NK-92 (cell line): Measurements from ENCODE around the gene GLRB.
"Not testable (repeated sequence)": the region's sequence is repeated elsewhere in the genome, so short reads cannot be mapped to it uniquely, and the experiment has no call there.

Experiments
- DNase-seq: peaks from one replicate; lab custom pipeline; 2025; ENCODE audit not compliant: unreplicated experiment; lab: John Stamatoyannopoulos, UW

The GLRB gene

DNA sequence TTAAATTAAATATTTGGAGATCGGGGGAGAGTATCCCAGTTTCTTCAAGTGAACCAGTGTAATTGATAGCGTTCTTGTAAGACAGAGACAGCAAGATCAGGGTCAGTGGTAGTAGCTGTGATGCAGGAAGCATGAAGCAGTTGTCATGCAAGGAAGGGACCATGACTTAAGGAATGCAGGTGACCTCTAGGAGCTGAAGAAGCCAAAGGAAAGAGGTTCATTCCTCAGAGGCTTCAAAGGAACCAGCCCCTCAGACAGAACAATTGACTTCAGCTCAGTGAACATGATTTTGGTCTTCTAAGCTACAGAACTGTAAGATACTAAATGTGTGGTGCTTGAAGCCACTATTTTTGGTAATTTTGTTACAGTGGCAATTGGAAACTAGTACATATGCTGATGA, 51.6 kb downstream of the GLRB start:
- no peak for DNase-seq

DNA sequence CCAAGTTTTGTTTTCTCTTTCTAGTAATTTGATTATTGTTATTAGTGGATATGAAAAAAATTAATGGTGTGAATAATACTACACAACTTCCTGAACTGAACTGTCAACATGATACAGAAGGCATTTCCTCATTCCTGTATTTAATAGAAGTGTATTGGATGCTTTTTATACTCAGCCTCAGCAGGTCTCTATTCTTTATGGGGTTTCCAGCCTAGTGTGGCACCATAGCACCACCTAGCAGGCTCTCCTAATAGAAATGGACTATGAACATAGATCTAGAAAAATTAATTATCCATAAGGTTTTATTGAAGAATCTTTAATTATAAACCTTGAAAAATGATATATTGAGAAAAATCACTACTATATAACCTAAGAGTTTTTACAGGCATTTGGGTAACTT, 52.4 kb downstream of the GLRB start:
- no peak for DNase-seq

DNA sequence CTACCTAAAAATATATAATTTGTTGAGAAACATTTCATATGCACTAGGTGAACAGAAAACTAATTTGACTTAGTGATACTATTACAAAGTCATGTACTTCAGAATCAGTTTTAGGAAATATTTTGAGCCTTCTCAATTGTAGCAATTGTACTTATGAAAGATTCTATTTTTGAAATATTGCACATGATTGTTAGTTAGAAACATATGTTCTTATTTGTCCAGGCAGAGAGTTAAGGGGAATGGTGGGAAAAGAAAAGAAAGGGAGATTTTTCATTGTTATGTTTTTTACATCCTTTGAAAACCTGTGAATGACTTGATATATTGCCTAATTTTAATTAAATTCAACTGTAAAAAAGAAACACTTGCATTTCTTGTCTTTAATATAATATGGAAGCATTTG, 66.0 kb downstream of the GLRB start:
- no peak for DNase-seq

DNA sequence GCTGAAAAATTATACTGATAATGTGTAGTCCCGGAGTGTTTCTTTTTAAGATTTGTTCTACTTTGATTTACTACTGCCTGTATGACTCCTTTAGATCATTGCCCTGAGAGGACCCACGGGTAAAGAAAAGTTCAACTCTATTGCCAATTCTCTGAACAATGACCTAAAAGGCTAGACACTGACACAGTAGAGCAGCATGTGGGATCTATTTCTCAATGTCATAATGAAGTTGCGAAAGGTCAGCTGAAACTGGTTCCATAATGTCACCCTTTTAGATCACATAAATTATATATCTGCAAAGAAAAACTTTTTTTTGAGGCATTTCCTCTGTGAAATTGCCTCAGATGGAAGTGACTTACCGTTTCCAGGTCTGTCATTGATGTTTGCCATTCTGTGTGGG, 67.4 kb downstream of the GLRB start:
- DNase-seq, result no peak

DNA sequence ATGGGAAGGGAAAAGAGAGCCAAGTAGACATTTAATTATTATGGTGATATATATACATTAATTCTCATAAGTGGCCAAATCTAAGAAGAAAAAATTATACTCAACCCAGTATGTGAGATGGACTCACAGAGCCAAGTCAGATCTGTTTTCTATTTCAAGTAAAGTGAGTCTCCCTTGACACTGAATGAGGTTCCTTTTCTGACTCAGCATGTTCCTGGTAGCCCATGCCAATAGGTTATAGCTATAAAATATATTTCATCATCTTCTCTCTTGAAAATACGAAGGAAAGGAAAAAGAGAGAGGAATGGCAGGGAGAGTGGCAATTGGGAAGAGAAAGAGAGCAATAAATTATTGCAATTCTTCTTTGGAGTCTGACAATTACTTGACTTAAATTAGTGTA, 75.8 kb downstream of the GLRB start:
- DNase-seq, result no peak

DNA sequence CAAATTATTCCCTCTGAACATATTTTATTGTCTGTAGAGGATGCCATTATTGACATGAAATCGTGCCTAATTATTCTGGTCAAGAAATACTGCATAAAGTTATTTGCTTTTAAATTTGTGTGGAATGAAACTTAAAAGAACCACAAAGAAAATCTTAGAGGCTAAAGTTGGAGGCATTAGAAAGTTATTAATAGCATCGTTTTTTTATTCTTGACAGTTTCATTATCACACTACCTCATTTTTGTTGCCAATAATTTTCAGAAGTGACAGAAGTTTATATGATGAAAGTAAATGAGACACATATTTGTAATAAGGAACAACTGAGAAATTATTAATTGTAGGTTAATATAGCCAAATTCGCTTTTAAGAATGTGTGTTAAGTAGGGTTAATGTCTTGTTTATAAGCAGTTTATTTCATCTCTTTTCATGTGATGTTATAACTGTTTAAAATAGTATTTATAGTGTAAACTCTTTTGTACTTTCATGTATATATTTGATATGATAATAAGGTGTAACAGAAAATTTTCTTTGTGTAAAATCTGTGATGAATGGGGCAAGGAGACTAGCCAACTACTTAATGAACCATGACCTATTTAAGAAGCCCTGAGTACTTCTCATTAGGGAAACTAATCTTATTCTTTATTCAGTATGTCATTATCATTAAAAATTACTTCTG, 90.1 kb downstream of the GLRB start:
- DNase-seq, result no peak

DNA sequence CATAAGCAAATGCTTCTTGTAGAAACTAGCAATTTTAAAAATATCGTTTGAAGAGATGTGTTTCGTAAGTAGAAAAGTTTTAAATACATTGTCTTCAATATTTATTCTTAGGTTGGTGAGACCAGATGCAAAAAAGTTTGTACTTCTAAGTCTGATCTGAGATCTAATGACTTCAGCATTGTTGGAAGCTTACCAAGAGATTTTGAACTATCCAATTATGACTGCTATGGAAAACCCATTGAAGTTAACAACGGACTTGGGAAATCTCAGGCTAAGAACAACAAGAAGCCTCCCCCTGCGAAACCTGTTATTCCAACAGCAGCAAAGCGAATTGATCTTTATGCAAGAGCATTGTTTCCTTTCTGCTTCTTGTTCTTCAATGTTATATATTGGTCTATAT, 94.4 kb downstream of the GLRB start:
- DNase-seq, result no peak

DNA sequence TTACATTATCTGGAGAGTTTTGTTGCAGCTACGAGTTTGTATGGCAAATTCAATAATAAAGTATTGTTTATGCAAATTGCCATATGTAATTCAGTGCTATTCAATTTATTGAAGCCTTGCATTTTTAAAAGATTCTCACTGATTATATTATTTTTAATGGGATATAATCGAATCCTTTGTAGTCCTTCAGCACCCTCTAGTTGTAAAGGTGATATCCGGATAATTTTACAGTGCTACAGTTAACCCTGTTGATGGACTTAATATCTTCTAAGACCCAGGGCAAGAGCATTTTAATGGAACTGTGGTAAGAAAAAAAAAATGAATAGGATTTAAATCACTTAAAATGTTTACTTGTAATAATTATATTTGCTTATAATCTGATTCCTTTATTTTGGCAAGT, 96.1 kb downstream of the GLRB start:
- no peak for DNase-seq

DNA sequence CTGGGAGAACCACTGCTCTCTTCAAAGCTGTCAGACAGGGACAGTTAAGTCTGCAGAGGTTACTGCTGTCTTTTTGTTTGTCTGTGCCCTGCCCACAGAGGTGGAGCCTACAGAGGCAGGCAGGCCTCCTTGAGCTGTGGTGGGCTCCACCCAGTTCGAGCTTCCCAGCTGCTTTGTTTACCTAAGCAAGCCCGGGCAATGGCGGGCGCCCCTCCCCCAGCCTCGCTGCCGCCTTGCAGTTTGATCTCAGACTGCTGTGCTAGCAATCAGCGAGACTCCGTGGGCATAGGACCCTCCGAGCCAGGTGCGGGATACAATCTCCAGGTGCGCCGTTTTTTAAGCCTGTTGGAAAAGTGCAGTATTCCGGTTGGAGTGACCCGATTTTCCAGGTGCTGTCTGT, 104.3 kb downstream of the GLRB start:
- not testable (repeated sequence) for DNase-seq

DNA sequence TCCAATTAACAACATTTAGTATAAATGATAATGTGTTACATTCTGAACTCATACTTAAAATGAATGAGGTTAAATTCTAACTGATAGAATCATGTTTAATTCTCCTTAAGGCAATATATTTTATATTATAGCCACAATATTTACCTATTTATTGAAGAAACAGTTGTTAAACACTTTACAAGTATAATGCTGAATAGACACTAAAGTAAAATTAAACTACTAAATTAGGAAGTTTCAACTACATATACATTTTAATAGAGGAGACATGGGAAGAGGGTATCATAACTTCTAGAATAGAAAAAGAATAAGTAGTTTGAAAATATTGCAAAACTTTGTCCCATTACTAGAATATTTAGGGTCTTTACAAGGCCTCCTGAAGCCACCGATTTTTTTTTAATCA, 108.3 kb downstream of the GLRB start:
- DNase-seq, result no peak

DNA sequence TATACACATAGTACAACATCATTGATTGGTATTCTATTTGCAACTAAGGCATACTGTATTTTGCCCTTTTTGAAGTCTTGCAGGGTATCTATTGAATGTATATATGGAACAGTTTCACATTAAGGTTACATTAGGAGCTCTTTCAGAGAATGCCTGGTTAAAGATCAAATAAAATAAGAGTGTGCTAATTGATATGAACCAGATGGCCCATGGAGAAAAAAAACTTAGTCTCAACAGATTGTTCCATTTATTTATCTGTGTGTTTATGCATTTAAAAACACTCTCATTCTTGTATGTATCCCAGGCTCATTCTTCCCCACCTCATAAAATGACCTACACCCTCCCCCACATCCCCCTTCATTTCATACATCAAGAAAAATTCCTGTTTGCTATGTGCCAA, 109.4 kb downstream of the GLRB start:
- no peak for DNase-seq

DNA sequence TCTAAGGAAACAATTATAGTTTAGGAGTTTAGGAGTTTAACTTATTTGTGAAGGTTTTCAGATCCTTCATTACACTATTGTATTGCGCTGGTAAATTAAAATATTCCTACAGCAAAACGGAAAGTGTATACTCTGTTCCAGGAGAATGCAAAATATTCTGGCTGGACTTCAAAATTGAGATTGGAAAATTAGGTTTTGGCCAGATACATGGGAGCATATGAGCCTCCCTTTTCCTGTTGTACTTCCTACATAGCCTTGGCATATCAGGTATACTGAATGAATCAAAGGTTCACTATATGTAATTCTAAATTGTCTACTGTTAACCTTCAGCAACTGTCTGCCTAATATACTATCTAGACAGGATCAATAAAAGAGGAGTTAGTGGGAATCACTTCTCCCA, 119.4 kb downstream of the GLRB start:
- no peak for DNase-seq

DNA sequence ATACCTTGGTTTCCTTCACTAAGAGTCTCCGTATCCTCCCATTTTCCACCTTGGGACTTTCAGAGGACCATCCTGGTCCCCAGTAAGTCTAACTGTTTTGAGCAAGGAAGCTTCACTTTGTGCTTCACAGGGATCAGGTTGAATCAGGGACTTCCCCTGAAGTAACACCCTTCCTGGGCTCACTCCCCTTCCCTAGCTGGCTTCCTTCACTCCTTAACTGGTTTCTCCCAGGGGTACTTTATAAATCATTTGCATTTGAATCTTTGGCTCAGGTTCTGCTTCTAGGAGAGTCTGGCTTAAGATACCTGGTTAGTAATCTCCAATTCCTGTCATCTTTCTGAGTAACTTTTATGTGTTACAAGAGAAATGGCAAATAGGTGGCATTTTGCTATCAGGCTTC, 120.1 kb downstream of the GLRB start:
- DNase-seq, result no peak

DNA sequence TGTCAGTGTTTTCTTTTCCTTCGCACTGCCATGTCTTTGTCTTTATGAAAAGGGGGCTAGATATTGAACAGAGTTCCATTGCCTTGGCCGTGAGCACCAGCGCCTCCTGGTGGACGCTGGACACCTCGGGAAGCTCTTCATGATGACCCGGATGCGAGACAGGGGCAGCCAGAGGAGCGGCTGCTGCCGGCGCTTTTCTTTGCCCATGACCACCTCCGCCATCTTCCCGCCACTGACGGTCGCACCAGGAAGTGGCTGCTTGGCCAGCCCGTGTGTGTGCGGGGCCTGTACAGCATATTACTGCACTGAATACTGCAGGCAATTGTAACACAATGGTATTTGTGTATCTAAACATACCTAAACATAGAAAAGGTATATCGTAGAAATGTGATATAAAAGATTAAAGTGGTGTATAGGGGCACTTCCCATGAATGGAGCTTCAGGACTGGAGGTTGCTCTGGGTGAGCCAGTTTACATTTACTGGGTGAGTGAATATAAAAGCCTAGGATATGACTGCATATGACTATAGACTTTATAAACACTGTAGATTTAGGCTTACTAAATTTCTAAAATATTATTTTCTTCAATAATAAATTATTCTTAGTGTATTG, 128.8 kb downstream of the GLRB start:
- DNase-seq, result no peak

DNA sequence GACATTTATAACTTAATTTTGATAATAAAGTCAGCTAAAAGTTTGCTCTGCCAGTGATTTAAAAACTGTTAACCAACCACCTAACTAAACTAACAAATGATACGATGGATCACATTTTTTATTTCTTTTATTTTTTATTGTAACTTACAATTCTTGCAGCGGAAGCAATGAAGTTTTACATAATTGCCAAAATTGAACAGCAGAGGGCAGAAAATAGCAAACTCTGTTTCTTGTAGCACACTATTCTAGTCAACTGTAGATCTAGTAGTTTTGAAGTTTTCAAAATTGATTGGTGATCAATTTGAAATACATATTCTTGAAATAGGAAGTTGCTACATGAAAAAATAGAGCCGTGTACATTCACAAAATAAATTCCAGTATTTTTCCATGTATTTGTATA, 141.8 kb downstream of the GLRB start:
- DNase-seq, result no peak

DNA sequence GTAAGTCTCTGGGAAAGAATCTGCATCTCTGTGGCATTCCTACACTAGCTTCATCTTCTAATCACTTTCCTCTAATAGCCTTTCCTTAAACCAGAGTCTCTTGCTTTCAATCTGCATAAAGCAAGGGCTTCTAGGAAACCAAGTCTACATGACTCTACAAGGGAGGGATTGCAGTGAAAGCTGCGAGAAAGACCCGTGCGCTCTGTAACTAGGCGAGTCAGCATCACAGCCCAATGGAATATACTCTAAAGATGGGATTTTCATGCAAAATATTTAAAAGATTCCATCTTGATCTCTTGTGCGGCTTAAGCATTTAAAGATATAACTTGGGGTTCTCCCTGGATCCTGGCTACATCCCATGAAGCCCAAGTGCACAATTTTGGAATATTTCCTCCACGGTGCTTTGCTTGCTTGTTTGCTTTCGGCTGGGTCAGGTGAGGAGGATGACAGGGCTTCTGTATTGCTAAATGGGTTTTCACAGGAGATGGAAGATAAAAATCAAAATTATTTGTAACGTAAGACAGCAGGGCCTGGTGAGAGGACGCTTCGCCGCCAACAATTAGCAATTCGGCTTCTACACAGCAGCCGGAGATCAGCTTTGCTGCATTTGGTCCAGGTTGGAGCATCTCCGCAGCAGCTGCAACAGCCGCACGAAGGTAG, 143.9 kb downstream of the GLRB start:
- DNase-seq, result no peak

DNA sequence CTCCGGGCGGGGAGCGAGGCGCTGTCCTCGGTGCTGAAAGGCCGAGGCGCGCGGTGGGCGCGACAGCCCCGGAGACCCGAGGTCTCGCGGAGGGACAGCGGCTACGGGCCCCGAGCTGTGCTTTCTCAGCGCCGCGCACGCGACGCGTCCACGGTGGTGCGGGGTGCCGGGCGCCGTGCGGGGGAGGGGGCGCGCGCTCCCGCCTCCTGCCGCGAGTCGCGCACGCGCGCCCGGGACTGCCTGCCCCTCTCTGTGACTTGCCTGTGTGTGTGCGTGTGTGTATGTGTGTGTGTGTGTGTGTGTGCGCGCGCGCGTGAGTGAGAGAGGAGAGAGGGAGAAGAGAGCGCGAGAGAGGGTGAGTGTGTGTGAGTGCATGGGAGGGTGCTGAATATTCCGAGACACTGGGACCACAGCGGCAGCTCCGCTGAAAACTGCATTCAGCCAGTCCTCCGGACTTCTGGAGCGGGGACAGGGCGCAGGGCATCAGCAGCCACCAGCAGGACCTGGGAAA, 144.5 kb downstream of the GLRB start, which contains the start of gene GRIA2:
Gene GRIA2, plus strand, starts transcription at position 358 of the 511 bp plus-strand sequence. CDS start 315 bp downstream, outside the sequence.
- no peak for DNase-seq

DNA sequence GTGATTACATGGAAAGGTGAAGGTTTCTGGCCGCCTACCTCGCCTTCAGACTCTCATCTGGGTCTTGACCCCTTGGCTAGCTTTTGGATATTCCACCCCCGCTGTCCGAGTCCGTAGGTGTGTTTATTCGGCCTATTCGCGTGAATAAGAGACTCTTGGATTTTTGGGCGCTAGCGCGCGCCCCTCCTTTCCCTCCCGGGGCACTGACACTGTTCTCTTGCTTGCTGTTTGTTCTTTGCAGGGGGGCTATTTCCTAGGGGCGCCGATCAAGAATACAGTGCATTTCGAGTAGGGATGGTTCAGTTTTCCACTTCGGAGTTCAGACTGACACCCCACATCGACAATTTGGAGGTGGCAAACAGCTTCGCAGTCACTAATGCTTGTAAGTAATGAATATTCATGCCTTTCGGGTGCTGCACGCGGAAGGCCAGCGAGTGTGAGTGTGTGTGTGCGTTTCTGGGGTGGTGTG, 145.5 kb downstream of the GLRB start:
- no peak for DNase-seq
